RKO (cell line): ENCODE measurements around the gene MMP25.

Experiments
- DNase-seq: peaks from one replicate; pipeline ENCODE4 v3.0.0-alpha.2; 2016; ENCODE audit warnings: low spot score

Gene MMP25, protein sequence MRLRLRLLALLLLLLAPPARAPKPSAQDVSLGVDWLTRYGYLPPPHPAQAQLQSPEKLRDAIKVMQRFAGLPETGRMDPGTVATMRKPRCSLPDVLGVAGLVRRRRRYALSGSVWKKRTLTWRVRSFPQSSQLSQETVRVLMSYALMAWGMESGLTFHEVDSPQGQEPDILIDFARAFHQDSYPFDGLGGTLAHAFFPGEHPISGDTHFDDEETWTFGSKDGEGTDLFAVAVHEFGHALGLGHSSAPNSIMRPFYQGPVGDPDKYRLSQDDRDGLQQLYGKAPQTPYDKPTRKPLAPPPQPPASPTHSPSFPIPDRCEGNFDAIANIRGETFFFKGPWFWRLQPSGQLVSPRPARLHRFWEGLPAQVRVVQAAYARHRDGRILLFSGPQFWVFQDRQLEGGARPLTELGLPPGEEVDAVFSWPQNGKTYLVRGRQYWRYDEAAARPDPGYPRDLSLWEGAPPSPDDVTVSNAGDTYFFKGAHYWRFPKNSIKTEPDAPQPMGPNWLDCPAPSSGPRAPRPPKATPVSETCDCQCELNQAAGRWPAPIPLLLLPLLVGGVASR

DNA sequence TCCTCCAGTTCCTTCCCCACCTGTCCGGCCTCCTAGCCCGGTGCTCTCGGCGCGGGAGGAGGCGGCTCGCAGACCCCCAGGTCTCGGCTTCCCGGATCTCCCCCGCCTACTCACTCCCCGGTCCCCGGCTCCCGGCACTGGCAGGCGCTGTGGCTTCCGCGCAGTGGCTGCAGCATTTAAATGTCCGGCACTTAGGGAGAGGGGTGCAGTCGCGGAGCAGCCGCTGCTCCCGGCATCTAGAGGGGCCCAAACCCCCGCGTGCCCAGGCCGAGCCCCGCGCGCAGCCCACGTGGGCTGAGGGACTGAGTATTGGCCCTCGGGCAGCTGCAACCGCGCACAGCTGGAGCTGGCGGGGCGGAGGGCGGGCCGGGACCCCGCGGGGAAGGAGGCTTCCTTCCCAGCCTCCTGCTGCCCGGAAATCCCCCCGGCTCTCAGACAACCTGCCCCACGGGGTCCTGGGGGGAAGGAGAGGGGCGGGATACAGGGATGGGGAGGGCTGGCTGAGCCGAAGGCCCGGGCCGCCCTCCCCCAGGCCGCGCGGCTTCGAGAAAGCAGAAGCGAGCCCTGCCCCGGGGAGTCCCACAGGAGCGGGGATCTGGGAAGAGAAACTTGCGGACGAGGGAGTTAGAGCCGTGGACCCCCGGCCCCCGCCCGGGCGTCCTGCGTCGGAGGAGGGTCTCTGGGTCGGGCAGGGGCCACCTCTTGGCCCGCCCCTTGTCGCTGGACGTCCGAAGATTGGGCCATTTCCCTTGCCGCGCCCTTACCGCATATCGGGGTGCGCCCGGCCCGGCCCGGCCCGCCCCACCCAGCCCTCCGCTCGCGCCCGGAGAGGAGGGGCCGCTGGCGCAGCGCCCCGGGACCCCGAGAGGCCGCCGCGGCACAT, at the start of gene MMP25:
Gene MMP25, plus strand, starts transcription at position 804 of the 883 bp plus-strand sequence. CDS start 357 bp downstream, outside the sequence.
- peak; percentile 52 for DNase-seq

DNA sequence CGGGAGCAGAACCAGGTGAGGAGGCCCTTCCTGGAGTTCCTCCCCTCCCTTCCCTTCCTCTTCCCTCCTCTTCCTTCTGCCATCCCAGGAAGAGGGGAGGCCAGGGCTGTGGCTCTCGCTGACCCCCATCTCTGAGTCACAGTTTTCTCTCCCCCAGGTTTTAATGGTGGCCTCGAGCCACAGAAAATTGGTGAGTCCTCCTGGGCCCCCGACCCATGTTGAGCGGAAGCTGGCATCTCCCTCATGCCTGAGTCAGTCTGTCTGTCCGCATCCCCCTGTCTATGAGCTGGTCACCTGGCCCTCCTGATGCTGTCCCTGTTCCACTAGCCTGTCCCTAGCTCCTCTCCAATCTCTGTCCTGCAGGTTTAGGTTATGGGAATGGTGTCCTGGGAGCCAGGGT, 46.4 kb upstream of the MMP25 start:
- no peak for DNase-seq

DNA sequence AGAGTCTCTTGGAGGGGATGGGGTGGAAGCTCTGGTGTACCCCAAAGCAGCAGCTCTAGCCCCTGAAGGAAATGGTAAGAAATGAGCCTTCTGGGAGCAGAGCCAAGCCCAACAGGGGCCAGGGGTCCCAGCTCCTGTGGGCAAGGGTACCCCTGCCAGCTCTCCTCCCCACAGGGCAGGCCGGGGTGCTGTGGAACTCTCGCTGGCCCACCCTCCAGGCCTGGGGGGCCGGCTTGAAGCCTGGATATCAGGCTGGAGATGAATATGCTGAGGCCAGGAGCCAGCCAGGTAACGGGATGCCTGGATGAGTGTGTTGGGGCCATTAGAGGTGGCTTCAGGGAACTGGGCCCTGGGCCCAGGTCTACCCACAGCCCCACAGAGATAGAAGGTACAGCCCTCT, 45.8 kb upstream of the MMP25 start:
- DNase-seq, result no peak

DNA sequence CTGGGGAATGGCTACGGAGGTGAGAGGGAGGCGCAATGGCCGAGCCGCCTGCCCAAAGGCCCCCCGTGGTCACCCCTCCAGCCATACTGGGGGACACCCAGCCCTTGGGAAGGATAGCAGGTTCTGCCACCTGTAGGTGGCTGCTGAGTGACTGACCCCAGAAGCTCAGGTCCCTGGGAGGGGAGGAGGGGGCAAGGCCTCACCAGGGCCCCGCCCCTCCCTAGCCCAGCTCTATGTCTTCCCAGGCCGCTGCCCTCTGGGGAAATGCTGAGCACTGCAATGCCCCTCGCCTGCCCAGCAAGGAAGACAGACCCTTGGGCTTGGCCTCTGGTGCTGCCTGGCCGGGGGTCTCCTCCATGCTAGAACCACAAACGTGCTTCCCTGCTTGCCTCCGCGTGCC, 45.0 kb upstream of the MMP25 start:
- DNase-seq, result no peak

DNA sequence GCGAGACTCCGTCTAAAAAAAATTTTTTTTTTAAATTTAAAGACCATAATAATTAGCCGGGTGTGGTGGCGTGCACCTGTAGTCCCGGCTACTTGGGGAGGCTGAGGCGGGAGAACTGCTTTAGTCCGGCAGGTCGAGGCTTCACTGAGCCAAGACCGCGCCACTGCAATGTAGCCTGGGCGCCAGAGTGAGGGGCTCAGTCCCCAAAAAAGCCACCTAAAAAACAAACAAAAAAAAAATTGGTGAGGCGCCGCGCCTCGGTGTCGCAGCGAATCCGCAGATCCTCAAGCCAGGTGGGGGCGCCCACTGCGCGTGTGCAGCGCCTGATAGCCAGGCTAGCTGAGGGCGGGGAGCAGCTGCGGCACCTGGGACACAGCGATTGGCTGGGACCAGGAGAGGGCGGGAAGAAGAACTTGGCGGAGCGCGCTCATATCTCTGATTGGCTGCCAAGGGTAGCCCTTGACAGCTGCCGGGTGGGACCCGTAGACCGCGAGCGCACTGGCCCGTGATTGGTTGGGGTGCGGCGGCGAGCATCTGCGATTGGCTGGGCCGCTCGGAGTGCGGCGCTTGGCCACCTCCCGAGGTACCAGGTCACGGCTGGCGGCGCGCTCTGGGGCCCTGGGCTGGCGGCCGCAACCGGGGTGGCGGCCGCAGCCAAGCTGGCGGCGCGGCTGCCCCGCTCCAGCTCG, 42.6 kb upstream of the MMP25 start:
- peak; percentile 99 for DNase-seq

DNA sequence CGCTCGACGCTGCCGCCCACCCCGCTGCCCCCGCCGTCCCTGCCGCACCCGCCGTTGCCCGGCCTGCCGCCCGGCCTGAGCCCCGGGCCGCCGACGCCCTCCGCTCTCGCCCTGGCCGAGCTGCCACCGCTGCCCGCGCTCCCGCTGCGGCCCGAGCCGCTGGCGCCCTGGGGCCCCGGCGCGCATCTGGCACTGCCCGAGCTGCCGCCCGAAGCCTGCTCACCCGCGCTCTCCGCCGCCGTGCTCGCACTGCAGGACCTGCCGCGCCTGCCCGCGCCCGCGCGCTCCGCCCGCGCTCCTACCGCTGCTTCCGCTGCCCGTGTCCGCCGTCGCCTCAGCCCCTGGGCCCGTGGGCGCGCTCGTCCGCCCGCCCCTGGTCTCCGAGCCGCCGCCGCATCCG, 42.0 kb upstream of the MMP25 start:
- peak; percentile 41 for DNase-seq

DNA sequence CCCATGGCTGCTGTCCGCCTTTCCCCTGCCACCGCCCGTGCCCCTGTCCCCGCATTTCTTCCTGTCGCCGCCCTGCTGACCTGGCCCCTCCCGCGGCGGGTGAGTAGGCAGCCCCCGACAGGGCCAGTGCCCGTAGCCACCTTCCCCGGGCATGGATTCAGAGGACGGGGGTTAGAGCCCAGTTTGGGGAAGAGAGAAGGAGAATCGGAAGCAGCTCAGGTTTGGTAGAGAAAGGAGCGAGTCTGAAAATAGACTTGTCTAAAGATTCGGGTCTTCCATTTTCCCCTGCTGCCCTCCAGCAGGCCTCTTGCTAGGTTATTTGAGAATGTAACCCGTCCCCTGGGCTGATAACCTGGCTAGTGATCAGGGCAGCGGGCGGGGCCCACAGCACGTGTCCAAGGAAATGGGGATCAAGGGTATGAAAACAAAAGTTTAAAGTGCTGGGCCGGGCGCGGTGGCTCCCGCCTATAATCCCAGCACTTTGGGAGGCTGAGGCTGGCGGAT, 41.5 kb upstream of the MMP25 start:
- peak; percentile 51 for DNase-seq

DNA sequence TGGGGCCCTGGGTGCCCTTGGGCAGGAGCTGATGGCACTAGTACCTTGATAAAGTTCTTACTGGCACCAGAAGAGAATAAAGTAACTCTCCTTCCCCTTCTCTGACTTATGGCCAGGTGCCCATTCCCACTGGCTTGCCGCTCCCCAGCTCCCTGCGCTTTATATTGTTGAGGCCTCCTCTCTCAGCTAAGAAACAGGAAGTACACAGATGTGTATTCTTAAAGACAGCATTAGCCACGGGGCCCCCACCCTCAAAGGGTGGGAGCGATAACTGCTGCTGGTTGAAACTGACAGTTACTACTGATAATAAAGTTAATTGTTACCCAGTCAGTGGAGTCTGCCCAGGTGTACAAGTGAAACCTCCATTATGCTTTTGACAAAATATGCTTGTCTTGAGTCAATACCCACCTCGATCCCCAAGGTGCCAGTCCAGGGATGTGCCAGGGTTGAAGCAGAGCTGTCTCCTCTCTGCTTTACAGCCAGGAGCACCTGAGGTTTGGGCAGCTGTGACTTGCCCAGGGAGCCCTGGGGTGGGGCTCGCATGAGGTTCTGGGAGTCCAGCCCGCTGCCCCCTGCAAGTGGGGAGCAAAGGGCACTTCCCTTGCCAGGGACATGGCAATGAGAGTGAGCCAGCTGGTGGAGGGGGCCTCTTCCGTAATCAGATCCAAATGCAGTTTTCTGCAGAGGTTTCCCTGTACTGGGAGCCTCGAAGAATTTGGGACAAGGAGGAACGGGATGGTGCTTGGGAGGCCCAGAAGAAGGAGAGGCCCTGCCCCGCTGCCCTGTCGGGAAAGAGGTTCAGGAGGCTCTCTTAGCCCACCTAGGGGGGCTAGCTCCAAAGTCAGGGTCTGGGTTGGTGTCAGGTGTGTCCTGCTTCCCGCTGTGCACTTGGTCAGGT, 39.1 kb upstream of the MMP25 start:
- no peak for DNase-seq

DNA sequence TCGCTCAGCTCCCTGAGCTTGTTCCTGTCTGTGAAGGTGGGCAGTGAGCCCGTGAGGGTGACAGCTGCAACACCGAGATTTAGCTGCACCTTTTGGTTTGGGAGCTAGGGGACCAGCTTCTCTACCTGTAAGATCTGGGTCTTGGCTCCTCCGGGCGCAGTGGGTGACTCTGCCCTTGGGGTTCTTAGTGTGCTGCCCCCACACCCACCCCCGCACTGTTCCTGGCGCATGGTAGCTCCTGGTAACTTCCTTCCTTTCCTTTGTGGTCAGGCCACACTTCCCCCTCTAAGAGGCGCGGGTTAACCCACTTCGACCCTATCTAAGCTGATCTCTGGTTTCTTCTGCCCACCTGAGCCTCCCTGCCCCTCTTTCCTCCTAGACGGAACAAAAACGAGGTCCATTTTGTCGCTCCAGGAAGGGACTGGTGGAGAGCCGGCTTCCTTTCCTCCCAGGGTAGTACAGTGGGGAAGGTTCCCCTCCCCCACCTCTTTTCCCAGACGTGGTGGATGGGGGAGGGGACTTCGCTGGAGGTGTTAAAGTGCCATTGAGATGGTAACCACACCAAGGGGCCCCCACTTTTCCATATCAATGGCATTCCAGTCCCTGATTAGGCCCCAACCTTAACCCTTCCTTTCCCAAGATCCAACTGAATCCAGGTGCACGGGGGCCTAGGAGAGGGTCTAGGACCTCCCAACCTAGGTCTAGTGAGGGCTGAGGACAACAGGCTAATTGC, 38.2 kb upstream of the MMP25 start:
- DNase-seq, result no peak

DNA sequence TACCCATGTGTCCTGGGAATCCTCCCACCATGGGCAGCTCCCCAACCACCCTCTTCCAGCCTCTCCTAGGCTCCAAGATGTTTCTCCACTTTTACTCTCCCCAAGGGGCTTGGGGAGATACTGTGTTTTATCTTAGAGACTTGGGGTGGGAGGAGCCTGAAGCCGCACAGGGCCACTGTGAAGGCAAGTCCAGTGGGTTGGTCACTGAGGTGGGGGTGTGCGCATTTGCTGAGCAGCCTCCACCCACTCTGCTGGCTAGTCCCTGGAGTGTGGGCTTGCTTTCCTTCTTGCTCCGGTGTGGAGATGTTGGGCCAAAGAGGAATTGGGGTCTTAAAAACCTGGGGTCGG, 37.7 kb upstream of the MMP25 start:
- no peak for DNase-seq

DNA sequence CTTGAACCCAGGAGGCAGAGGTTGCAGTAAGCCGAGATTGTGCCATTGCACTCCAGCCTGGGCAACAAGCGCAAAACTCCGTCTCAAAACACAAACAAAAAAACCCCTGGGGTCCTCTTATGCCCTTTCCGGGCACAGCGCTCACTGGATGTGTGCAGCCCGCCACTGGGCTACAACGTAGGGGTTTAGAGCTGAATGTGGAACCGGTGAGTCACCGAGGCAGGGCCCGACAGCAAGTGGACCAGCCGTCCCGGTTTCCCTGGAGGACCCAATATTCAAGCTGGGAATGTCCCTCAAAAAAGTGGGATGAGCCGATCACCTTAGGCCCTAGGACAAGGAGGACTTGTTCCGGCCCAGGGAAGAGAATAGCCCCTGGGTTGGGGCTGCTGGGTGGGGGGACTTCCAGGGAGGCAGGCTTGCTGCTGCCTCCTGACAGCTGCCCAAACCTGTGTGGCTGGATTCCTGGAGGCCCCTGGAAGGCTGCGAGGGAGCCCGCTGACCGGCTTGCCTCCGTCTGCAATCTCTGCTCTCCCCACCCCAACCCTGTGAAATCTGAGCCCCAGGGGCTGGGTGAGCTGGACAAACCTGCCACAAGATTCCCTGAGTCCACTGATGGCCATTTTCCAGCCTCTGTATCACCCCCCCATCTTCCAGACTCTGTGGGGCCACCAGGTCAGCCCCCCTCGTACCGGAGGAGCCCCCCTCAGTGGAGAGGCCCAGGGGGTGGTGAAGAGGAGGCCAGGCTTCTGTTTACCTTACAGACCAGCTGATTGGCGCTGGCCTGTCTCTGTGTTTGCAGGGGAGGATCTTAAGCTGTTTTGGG, 36.6 kb upstream of the MMP25 start:
- DNase-seq, result no peak

DNA sequence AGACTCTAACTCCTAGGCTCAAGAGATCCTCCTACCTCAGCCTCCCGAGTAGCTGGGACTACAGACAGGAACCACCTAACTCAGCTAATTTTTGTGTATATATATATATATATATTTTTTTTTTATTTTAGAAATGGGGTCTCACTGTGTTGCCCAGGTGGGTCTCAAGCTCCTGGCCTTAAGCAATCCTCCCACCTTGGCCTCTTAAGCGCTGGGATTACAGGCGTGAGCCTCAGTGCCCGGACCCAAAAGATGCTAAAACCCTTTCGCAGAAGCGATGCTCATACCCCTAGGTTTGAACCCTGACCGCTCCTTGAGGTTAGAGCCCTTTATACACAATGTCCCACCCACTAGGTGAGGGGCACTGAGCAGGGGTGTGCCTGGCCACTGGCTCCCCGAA, 35.9 kb upstream of the MMP25 start:
- DNase-seq, result no peak

DNA sequence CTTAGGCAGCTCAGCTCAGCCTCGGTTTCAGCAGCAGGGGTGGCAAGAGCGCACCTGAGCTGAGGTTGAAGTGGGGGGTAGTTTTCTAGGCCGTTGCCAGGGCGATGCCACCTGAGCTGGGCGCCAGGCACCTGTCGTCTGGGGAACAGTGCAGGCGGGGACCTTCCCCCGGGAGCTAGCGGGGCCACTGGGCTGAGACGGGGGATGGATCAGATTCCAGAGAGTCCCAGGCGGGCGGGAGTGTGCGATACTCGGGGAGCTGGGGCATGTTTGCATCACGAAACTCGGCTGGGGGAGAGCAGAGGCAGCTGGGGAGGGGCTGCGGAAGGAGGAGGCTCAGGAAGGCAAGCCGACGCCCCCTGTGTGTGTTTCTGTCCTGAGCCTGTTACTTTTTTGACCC, 34.1 kb upstream of the MMP25 start:
- no peak for DNase-seq

DNA sequence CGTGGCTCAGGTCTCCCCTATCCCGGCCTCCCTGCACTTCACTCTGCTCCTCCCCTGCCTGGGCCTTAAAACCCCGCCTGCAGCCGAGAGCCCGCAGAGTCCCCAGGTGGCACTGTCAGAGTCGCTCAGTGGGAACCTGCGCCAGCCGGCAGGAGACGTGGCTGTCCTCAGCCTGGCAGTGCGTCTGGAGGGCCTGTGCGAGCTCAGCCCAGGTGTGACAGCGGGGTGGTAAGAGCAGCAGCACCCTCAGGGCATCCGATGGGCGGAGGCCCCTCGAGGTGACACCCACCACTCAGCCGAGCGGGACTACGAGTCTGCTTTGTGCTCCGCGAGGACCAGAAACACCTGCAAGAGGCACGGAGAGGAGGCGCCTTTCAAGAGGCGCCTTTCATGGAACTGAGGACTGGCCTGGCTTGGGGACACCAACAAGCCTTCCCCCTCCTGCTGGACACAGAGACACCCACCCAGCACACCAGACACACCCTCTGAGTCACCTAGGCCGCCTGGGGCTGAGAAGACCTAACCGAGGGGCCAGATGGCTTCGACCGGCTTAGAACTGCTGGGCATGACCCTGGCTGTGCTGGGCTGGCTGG, 33.4 kb upstream of the MMP25 start, which contains the start of gene CLDN9:
Gene CLDN9, plus strand, starts transcription at position 96 of the 593 bp plus-strand sequence. Its CDS starts 440 bp downstream, at position 536.
- no peak for DNase-seq

DNA sequence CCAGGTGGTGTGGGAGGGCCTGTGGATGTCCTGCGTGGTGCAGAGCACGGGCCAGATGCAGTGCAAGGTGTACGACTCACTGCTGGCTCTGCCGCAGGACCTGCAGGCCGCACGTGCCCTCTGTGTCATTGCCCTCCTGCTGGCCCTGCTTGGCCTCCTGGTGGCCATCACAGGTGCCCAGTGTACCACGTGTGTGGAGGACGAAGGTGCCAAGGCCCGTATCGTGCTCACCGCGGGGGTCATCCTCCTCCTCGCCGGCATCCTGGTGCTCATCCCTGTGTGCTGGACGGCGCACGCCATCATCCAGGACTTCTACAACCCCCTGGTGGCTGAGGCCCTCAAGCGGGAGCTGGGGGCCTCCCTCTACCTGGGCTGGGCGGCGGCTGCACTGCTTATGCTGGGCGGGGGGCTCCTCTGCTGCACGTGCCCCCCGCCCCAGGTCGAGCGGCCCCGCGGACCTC, 32.8 kb upstream of the MMP25 start:
- no peak for DNase-seq

DNA sequence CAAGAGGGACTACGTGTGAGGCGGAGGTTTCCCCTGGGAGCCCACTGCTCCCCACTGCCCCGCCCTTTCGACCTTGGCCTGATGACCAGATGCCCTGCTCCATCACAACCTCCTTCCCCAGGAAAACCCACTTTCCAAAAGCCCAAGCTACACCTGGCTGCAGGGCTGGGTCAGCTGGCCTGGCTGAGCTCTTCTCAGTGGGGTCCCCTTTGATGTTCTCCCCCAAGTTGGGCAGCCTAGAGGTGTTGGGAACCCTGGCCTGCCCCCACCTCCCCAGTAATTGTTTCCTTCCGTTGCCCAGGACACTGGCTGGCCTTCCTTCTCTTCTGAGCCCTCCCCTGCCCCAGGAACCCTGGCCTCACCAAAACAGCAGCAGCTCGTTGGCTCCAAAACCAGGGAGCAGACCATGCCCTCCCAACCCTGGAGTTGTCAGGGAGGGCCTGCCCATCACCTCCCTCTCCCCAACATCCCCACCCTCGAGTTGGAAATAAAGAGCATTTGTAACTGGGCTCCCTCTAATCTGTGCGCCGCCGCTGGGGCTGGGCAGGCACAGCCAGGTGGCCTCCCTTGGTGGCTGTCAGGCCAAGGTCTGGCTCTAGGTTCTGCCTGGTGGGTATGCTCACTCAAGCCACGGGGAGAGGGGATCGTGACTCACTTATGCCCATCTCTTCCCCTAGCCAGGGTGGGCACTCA, 32.2 kb upstream of the MMP25 start:
- no peak for DNase-seq

DNA sequence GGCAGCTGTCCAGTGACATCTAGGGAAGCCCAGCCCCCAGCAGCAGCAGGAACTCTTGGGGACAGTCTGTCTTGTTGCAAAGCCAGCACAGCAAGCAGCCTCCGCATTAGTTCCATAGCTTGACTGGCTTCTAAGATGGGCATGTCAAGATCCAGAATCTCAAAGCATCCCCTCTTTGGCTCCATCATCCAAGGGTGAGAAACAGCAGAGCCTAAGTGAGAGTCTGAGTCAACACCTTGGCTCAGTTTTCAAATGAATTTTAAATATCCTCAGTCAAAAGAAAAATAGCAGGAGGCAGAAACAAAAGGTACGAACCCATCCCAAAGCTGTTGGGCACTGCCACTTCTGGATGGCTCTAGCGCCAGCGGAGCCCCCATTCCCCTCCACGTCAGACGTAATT, 31.4 kb upstream of the MMP25 start:
- no peak for DNase-seq

DNA sequence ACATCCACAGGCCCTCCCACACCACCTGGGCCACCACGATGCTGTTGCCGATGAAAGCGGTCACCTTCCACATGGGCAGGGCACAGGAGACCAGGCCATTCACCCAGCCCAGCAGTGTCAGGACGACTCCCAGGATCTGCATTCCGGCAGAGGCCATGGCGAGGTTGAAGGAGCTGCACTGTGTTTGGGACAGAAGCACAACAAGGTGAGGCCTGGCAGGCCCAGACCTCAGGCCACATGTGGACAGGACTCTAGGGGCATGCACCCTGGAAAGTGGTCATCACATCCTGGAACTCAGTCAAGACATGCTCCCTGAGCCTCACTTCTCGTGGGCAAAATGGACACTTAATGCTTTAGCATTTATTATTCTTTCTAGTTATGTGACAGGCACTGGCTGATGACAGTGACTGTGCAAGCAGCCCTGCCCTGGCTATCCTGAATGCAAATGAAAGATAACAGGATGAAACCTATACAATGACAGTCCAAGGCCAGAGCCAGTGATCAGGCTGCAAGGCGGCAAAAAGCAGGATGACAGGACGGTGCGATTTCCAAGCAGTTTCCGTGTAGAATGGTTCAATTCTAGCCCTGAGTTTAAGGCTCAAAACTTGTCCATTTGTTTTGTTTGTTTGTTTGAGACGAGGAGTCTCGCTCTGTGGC, 30.4 kb upstream of the MMP25 start:
- no peak for DNase-seq
